Hematopoietic multipotent progenitor cell treated with erythropoietin and hydrocortisone succinate and interleukin-3 and kit ligand, for 8 days (in vitro differentiated cells): Measurements from ENCODE around the gene FIGN.

Experiments used
- DNase-seq: peaks from one replicate; pipeline ENCODE4 v3.0.0-alpha.2; 2015

Gene FIGN

DNA sequence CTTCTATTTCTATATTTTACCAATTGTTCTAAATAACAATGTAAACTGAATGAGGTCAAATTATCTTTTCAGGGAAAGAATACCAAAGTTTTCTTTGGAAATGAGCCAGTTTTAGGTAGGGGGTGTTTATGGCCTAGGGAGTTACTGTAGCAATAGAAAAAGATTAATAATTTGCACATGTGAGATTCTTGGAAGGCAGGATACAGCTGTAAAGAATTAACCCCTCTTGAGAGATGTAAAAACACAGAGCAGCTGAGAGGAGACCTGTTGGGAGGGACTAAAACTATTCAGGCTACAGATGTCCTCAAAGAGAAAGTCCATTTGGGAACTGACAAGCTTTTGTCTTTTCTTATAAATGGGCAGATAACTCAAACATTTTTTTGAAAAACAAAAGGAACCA, 182.2 kb downstream of the FIGN start:
- DNase-seq = no peak

DNA sequence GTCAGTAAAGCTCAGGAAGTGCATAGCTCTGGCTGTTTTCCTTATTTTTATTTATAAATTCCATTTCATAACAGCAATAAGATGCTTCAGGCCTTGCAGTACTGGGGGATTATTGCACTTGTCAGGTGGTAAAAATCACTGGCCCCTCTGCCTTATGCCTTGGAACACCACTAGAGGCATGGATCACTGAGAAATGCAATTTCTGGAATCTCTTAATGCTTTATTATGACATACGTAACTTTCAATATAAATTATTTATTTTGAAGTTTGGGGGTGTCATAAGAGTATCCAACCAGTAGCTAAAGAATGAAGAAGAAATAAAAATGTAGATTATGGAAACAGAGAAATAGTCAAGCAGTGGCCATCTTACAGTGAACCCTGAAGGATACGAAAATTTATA, 183.1 kb downstream of the FIGN start:
- DNase-seq = no peak

DNA sequence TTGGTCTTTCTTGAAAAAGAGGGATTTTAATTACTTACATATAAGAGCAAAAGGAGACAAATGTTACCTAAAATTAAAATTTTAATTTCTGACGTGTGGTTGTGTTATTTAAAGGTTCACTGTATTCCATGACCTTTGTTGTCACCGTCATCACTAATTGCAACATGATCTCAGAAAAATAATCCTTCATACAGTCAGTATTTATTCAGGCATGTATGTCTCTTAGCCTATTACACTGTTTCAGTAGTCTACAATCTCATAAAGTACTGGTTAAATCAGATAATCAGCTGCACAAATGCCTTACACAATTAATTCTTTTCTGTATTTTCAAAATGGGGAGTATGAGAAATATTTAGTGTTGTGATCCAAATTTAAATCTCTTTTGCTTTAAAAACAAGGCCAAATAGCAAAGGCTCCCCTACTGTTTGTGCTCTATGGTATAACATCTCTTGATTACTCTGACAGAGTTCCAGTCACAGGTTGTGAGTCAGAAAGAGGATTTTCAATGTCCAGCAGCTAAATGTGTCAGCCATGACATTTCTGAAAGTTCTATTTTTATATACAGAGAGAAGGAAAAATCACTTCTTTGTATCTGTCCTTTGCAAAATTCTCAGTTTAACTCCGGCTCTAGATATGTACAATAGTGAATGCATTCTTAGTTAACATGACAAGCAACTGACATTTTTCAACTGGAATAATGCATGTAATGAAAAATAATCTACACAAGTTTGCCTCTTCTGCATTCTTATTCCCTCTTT, 184.0 kb downstream of the FIGN start:
- DNase-seq = no peak

DNA sequence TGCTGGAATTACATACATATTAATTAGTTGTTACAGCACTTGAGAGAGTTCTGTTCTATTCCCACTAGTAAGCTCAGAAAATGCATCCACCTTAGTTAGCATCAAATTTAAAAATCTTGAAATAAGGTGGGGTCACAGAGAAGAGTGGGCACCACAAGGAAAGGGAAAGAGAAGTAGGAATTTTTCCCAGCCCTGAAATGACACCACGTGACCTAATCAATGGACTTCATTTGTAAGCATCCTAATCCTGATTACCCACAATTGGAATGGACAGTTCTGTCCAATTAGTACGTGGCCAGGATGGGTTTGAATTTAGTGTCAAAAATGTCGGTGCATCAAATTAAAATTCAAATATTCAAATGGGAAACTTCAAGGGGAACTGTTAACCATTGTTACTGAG, 186.8 kb downstream of the FIGN start:
- no peak for DNase-seq
